ENCODE results near the gene SOBP.
"Not testable (repeated sequence)": the region's sequence is repeated elsewhere in the genome, so short reads cannot be mapped to it uniquely, and the experiment has no call there.

SOBP gene

GRCh38 chr6:107489636-107490565 is at the start of gene SOBP:
SOBP (plus strand) TSS chr6:107490117; CDS start chr6:107490617, 500 bp downstream.
- peak in 48 of 56 donors; percentile 14 to 83 (median 65) for DNase-seq

- no peak for DNase-seq
Measured at GRCh38 chr6:107440936-107441335, 49.0 kb upstream of the SOBP start.

GRCh38 chr6:107441682-107442081 is 48.2 kb upstream of the SOBP start:
- DNase-seq = no peak

DNA sequence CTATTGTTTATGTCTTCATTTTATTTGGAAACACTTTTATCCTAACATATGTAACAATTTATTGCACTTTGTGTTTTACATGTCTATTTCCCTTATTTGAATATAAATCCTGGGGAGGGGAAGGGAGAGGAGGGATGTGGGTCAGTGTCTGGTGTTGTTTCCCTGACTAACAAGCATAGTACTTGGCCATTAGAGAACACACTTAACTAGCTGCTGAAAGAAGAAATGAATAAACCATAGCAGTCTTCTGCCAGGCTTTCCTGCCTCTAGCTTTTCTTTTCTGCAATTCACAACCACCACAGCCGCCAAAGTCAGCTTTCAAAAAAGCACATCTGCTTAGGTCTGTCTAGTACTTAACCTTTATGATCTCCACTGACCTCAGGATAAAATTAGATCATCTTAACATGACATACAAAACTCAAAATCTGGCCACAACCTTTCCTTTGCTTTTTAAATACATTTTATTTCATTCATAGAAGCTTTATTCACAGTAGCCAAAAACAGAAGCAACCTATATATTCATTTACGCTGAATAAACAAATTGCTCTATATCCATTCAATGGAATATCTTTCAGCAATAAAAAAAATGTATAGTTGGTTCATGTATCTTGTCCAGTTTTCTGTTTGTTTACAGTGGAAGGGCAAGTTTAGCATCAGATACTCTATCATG is 46.8 kb upstream of the SOBP start:
- no peak for DNase-seq

- DNase-seq = no peak
Measured at GRCh38 chr6:107443608-107444267, 46.2 kb upstream of the SOBP start.

DNA sequence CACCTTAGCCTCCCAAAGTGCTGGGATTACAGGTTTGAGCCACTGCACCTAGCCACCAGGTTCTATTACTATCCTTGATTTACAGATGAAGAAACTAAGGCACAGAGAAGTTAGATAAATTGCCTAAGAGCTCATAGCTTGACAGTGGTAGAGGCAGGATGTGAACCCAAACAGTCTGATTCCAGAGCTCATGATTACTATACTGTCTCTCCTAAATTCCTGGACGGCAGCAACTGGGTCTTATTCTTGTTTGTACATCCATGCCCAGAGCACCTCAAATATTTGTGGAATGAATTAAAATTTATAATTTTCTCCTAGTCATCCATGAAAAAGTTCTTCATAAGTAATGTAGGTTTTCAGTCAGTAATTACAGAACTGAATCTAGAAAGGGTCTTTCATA is 45.6 kb upstream of the SOBP start:
- no peak for DNase-seq

DNA sequence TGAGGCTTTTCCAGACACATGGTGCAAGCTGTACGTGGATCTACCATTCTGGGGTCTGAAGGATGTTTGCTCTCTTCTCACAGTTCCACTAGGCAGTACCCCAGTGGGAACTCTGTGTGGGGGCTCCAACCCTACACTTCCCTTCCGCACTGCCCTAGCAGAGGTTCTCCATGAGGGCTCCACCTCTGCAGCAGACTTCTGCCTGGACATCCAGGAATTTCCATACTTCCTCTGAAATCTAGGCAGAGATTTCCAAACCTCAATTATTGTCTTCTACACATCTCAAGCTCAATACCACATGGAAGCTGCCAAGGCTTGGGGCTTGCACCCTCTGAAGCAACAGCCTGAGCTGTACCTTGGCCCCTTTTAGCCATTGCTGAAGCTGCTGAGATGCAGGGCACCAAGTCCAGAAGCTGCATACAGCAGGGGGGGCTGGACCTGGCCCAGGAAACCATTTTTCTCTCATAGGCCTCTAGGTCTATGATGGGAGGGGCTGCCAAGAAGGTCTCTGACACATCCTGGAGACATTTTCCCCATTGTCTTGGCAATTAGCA is 42.2 kb upstream of the SOBP start:
- no peak for DNase-seq

DNA sequence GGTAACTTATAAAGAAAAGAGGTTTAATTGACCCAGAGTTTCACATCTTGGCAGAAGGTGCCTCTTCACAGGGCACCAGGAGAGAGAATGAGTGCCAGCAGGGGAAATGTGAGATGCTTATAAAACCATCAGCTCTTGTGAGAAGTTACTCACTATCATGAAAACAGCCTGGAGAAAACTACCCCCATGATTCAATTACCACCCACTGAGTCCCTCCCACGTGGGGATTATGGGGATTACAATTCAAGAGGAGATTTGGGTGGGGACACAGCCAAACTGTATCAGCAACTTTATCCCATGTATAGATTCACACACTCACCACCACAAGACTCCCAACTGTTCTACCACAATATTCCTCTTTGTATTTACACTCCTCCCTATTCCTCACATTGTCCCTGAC is 41.1 kb upstream of the SOBP start:
- no peak for DNase-seq

GRCh38 chr6:107458672-107459282 is 31.1 kb upstream of the SOBP start:
- DNase-seq = peak in 18 of 56 donors; percentile 9 to 61 (median 36)

DNA sequence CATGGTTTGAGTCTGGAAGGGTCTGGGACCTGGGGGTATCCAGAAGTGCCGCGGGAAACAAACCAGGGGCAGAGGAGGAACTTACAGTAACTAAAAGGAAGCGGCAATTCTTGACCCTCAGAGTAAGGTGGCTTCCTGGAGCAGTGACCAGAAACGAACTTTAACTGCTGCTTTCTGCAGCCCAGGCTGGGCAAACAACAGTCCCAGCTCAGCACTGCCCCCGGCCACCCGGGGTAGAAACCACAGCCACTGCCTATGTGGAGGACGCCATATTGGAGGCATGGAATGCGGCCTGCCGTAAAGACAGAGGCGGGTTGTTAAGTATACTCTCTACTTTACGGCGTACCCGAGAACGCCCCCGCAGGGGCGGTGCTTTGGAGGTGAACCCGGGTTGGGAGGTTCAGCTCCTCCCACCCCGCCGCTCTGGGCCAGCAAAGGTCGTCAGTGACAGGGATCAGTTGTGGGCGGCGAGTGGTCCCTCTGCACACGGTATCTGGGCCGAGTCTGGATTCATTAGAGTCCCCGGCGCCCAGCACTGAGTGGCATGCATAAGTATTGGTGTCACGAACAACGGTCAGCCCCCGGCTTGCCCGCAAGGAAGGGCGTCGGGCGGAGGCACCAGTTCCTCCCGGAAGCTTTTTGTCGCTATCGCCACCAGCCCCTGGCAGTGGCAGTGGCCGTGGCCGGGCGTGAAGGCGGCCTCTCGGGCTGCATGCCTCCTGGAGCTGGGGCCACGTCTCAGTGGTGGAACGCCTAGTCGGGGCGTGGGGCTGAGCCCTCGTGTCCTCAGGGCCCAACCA is 30.4 kb upstream of the SOBP start, which contains the start of gene PDSS2:
Gene PDSS2 (minus strand): TSS at position 282 of the 800 bp plus-strand sequence. CDS start 279 bp downstream, at position 3.
- DNase-seq = peak; percentile 43 to 99 (median 95)

DNA sequence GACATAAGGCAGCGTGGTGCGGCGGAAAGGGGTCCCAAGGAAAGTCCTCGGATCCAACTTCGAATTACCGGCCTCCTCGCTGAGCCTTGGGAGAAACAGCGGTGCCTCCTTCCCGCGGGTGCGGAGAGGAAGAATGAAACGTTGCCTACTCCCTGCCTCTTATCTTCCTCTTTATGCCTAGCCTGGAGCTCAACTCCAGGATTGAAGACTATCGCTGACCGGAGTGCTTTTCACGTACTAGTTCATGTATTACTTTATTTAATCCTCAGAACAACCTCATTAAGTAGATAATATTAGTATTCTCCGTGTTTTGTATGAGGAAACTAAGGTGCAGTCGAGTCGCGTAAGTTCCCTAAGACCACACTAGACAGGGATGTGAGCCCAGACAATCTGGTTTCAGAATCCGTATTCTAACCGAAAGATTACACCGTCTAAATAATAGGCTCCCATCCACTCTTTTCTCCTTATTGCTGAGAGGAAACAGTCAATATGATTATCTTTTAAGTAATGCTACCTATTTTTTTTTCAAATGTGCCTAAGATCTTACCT is 29.8 kb upstream of the SOBP start:
- peak in 6 of 56 donors; percentile 30 to 74 (median 52) for DNase-seq

GRCh38 chr6:107466062-107466461 is 23.9 kb upstream of the SOBP start:
- DNase-seq = no peak

DNA sequence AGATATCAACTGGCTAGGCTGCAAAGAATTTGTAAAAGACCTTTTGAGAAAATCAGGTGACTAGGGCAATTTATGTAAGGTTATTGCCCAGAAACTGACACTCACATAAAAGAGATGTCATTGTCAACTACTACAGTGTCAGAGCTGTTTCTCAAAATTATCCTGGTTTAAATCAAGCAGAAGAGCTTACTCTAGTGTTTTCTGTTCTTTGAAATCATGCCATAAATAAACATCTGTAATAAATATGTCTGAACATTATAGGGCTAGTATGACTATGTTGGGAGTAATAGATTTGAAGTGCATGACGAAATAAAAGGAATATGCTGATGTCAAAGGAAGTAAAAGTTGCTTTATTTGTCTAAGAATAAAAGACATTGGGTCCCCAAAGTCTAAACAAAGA is 19.6 kb upstream of the SOBP start:
- no peak for DNase-seq

GRCh38 chr6:107473660-107474059 is 16.3 kb upstream of the SOBP start:
- DNase-seq = no peak

DNA sequence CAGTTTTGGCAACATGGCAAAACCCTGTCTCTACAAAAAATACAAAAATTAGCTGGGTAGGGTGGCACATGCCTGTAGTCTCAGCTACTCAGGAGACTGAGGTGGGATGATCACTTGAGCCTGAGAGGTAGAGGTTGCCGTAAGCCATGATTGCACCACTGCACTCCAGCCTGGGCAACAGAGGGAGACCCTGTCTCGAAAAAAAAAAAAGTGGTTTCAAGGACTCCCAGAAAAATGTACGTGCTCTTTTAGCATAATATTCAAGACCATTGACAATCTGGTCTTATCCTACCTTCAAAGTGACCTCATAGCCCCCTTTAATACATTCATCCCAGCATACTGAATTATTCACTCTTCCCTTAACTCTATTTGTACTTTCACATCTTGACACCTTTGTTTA is 14.6 kb upstream of the SOBP start:
- not testable (repeated sequence) for DNase-seq

GRCh38 chr6:107475826-107476225 is 14.1 kb upstream of the SOBP start:
- not testable (repeated sequence) for DNase-seq

DNA sequence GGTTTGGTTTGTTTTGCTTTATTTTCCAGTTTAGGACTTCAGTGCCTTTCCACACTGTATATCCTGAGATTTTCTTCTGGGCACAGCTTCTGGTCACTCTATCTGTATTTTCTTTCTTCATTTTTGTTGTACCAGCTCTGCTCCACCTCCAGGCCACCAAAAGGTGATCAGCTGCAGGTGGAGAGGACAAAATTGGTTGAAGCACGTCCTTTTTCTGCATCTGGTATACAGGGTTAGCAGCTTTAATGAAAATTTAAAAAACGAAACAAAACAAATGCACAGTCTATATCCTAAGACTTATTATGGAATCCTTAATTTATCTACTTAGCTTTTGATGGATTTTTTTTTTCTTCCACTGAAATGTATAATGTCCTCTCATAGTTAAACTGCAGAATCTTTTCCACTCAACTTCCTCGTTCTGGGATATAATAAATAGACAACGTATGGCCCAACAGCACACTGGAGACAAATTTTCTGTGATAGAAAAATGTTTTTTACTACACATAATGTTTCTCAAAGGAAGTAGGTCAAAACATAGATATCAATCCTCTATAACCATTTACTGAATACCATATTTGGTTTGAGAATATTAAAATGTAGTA is 10.7 kb upstream of the SOBP start:
- no peak for DNase-seq

DNA sequence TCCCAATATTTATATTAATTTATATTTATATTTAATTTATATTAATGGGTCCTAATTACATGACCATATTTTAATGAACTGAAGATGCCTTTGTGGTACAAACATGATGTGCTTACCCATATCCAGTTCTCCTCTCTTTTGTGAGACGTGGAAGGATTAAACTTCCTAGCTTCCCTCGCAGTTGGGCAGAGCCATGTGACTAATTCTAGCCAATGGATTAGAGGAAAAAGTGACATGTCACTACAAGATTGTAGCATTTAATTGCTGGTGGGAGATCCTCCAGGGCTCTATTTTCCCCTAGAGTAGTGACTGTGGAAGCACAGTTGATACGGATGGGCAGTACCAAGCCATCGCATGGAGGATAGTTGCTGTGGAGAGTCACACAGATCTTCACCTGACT is 4.8 kb upstream of the SOBP start:
- no peak for DNase-seq

- peak in 2 of 56 donors; percentile 18 to 42 for DNase-seq
Measured at GRCh38 chr6:107488174-107488874, 1.6 kb upstream of the SOBP start.

All from amygdala (tissue), 56 donors.